ENCODE results near the gene BACH1.
"Not testable (repeated sequence)": the region's sequence is repeated elsewhere in the genome, so short reads cannot be mapped to it uniquely, and the experiment has no call there.

Gene BACH1

GRCh38 chr21:29298348-29299045, at the start of gene BACH1:
BACH1 (plus strand) TSS chr21:29298922; CDS start chr21:29321281, 22,359 bp downstream.
- DNase-seq: peak; percentile 97 to 98 (median 97)

GRCh38 chr21:29249289-29249688, 49.4 kb upstream of the BACH1 start:
- DNase-seq: not testable (repeated sequence)

- peak; percentile 59 to 68 (median 61) for DNase-seq
Measured at GRCh38 chr21:29250636-29251035, 48.1 kb upstream of the BACH1 start.

- DNase-seq: not testable (repeated sequence)
Measured at GRCh38 chr21:29253861-29254260, 44.9 kb upstream of the BACH1 start.

- DNase-seq: no peak
Measured at GRCh38 chr21:29254550-29254949, 44.2 kb upstream of the BACH1 start.

GRCh38 chr21:29256126-29256910, 42.4 kb upstream of the BACH1 start:
- DNase-seq: peak; percentile 55 to 76 (median 76)

- DNase-seq: peak in 2 of 3 donors; percentile 28 to 29
Measured at GRCh38 chr21:29257701-29258100, 41.0 kb upstream of the BACH1 start.

GRCh38 chr21:29258626-29259338, 39.9 kb upstream of the BACH1 start:
- DNase-seq: no peak

- DNase-seq: no peak
Measured at GRCh38 chr21:29260461-29260860, 38.3 kb upstream of the BACH1 start.

- no peak for DNase-seq
Measured at GRCh38 chr21:29261555-29262540, 36.9 kb upstream of the BACH1 start.

- DNase-seq: peak in 1 of 3 donors; percentile 58
Measured at GRCh38 chr21:29264721-29265120, 34.0 kb upstream of the BACH1 start.

GRCh38 chr21:29265690-29266479, 32.8 kb upstream of the BACH1 start:
- DNase-seq: no peak

- DNase-seq: no peak
Measured at GRCh38 chr21:29267666-29268065, 31.1 kb upstream of the BACH1 start.

- peak in 2 of 3 donors; percentile 28 to 32 for DNase-seq
Measured at GRCh38 chr21:29271927-29272333, 26.8 kb upstream of the BACH1 start.

GRCh38 chr21:29277442-29277841, 21.3 kb upstream of the BACH1 start:
- DNase-seq: no peak

- DNase-seq: no peak
Measured at GRCh38 chr21:29279558-29279957, 19.2 kb upstream of the BACH1 start.

GRCh38 chr21:29281801-29282200, 16.9 kb upstream of the BACH1 start:
- DNase-seq: peak in 1 of 3 donors; percentile 48

GRCh38 chr21:29287383-29287782, 11.3 kb upstream of the BACH1 start:
- DNase-seq: peak; percentile 69 to 89 (median 83)

GRCh38 chr21:29288239-29288638, 10.5 kb upstream of the BACH1 start:
- DNase-seq: no peak

GRCh38 chr21:29289317-29289716, 9.4 kb upstream of the BACH1 start:
- DNase-seq: no peak

- no peak for DNase-seq
Measured at GRCh38 chr21:29290240-29290639, 8.5 kb upstream of the BACH1 start.
